Stimulated activated CD8-positive, alpha-beta memory T cell treated with anti-CD3 and anti-CD28 coated beads, Interleukin-7, amount 100 ng/mL, for 24 hours (primary cell): ENCODE measurements around the gene MZT2B.
"Not testable (repeated sequence)": the region's sequence is repeated elsewhere in the genome, so short reads cannot be mapped to it uniquely, and the experiment has no call there.

Source experiments
- DNase-seq: peaks from one replicate; pipeline ENCODE4 v3.0.0-alpha.2; 2020; ENCODE audit warnings: low read depth

Gene MZT2B

DNA sequence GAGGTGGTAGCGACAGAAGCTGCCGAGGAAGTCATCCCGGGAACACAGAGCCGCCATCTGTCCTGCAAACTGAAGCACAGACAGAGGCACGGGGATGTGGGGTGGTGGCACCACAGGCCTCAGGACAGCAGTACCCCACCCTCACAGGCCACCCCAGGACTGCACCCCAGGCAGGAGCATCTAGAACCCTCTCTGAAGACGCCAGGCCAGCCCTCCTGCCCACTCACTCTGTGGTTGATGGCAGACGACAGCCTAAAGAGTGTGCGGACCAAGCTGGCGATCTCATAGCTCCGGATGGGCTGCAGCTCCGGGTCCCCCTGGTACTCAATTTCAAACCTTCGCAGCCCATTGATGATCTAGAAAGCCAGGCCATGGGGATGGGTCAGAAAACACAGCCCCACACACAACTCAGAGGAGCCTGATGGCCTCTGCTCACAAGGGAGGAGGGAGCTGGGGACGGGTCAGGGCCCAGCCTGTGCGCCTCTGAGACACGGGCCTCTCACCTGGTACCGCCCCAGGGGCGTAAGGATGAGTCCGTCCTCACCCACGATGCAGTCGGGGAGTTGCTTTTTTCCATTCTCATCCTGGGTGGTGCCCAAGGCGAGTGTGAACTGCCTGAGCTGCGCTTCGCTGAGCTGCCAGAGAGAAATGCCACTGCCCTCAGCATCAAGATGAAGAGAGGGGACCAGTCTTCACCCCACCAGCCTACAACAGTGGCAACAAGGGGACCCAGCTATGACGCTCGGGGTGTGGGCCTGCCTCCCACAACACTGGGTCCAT, 29.1 kb upstream of the MZT2B start:
- DNase-seq, result no peak

- not testable (repeated sequence) for DNase-seq
These were observed 28.2 kb upstream of the MZT2B start for GRCh38 chr2:130153721-130154422.

DNA sequence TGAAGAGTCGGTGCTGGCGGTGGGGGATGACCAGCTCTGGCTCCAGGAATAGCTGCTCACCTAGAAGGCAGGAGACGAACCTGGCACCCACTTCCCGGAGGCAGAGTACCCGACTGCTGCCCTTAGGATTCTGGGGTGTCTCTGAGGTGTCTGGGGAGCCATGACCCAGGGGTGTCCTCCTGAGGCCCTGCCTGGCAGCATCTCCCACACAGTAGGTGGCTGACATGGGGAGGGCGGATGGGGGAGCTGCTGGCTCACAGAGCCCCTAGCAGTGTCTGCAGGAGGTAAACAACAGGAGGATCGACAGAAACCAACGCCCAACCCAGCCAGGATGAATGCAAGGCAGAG, 27.7 kb upstream of the MZT2B start:
- not testable (repeated sequence) for DNase-seq

DNA sequence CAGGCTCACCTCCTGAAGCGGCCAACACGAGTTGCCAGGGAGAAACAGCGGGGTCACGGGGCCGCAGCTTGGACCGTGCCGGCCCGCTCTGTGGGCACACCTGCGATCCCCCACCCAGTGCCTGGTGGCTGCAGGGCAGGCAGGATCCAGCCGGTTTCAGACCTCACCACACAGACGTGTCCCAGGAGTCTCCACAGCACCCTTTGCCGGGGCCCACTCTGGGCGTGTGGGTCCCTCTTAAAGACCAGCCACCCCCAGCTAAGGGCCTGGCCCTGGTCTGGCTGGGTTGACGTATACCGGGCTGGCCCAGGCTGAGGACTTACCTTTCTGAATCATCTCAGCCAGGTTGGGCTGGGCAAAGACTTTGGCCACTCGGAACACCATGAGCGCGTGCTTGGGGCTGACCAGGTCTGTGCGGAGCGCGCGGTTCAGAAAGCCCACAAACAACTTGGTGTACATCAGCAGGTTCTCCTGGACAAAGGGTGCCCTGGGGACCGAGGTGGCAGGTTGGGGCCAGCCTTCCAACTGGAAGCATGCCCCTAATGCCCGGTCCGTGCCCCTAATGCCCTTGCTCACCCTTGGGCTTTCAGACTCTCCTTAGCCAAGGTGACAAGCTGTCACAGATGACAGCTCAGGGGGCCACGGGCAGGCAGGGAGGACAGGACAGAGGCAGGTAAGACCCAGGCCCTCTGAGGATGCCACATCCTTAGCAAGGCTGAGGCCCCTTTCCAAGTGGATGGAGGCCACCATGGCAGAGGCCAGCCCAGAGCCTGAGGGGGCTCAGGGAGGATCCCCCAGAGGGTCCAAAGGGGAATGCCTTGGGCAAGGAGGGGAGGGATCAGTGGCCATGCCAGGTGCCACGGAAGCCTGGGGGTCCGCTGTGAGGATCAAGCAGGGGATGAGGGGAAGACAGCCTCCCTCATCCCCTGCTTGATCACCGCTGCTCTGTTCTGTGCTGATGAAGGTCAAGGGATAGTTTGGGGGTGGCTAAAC, 27.0 kb upstream of the MZT2B start:
- DNase-seq, result no peak

- DNase-seq, result not testable (repeated sequence)
These were observed 26.0 kb upstream of the MZT2B start for GRCh38 chr2:130155956-130156623.

DNA sequence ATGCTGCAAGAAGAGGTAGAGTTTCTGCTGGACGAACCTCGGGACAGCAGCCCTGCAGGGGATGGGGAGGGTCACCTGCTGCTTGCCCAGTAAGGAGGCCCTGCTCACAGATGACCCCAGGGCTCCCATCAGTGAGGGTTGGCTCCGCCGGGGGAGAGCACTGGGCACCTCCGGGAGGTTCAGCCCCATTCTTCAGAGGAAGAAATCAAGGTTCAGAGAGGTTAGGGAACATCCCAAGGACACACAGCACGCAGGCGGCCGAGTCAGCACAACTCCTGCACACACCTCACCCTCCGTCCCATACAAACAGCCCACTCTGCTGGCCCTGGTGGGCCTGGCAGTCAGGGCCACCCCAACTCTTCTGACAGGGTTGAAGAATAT, 25.4 kb upstream of the MZT2B start:
- DNase-seq, result no peak

DNA sequence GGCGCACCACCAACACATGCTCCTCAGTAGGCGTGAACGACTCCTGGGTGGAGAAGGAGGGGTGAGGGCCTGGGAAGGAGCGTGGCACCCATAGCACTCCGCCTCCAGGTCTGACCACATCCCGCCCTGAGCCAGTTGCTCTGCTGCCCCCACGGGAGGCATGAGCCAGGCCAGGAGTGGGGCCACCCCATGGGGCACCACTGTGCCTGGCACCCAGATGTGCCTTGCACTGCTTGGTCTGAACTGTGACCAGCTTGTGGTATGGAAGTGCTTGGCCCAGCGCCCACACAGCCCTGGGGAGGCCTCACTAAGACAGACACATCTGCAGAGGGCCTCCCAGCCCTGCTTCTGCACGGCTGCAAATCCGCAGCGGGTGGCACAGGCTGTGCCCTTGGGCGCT, 24.7 kb upstream of the MZT2B start:
- not testable (repeated sequence) for DNase-seq

DNA sequence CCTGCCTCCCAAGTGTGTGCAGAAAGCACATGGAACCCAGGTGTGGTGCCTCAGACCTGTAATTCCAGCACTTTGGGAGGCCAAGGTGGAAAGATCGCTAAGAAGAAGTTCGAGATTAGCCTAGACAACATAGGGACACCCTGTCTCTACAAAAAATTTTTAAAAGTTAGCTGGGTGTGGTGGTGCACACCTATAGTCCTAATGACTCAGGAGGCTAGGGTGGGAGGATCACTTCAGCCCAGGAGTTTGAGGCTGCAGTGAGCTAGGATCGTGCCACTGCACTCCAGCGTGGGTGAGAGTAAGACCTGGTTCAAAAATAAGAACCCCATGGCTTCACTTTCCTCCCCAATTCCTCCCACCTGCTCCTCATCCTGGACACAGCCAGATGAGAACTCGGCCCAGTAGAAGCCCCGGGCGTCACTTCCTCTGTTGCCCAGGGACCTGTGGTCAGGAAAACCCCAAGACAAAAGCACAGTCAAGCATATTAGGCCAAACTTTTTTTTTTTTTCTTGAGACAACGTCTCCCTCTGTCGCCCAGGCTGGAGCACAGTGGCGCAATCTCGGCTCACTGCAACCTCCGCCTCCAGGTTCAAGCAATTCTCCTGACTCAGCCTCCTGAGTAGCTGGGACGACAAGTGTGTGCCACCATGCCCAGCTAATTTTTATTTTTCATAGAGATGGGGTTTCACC, 24.1 kb upstream of the MZT2B start:
- not testable (repeated sequence) for DNase-seq

DNA sequence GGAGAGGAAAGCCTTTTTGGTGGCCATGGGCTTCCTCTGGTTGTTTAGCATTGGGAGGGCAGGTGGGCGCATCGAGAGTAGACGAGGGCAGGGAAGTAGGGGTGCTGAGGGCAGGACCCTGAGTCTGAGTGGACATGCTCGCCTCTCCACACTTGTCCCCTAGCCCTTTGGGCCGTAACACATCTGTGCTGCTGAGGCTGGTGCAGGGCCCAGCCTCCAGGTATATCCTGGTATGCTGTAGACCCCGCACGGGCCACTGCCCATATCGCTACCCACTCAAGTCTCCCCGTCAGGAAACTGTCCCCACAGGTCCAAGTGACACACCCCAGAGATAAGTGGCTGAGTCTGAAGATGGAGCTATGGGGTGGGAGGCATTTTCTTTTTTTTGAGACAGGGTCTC, 23.4 kb upstream of the MZT2B start:
- no peak for DNase-seq

DNA sequence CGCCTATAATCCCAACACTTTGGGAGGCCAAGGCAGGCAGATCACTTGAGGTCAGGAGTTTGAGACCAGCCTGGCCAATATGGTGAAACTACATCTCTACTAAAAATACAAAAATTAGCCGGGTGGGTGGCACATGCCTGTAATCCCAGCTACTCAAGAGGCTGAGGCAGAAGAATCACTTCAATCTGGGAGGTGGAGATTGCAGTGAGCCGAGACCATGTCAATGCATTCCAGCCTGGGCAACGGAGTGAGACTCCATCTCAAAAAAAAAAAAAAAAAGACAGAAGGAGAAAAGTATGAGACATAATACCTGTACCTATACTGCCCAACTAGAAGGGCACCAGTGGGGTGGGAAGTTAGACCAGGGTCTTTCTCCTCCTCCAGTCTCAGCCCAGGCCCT, 22.7 kb upstream of the MZT2B start:
- not testable (repeated sequence) for DNase-seq

- DNase-seq, result no peak
These were observed 21.9 kb upstream of the MZT2B start for GRCh38 chr2:130160131-130160530.

DNA sequence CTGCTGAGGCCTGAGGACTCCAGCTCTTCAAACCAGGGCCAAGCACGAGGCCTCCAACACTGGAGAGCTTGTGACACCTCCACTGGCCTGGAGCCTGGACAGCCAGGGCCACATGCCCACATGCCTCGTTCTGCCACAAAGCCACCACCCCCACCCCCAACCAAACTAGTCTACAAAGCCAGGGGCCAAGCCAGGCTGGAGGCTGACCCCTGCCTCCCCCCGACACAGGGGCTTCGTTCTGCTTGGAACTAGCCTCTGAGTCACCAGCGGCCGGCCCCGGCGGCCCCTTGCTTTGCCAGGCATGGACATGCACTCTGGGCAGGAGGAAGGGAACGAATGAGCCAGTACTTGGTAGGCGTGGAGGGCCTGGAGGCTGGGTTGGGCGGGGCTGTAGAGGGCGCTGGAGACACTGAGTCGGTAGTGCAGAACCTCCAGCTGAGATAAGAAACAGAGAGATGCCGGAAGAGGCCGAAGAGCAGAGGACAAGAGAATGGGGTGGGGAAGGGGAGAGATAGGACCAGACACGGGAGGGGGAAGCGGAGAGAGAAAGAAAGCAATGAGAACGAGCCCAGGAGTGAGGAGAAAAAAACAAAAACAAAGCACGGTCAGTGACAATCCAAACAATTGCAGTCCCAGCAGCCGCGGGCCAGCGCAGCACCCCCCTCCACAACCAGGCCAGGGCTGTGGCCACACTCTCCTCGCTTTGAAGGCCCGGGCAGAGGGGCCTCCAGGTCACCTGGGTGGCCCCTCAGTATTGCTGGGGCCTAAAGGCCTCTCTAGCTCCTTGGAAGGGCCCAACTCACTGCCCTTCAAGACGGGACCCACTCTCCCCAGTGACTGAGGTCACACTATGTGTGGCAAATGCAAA, 21.0 kb upstream of the MZT2B start:
- not testable (repeated sequence) for DNase-seq

DNA sequence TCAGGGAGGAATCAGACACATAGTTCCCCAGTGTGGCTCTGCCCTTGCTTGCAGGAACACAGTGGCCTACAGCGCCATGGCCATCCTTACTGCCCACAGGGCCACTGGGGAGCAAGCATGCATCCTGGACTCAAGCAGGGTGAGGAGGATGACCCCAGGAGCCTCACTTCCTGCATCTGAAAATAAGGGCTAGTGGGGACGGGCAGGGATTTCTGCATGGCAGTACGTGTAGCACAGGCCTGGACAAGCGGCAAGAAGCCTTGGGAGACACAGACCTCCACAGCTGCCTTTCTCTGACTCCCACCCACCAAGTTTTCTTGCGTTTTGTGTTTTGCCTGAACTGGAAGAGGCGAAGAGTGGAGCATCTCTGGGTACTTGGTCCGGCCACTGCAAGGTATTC, 19.6 kb upstream of the MZT2B start:
- not testable (repeated sequence) for DNase-seq

DNA sequence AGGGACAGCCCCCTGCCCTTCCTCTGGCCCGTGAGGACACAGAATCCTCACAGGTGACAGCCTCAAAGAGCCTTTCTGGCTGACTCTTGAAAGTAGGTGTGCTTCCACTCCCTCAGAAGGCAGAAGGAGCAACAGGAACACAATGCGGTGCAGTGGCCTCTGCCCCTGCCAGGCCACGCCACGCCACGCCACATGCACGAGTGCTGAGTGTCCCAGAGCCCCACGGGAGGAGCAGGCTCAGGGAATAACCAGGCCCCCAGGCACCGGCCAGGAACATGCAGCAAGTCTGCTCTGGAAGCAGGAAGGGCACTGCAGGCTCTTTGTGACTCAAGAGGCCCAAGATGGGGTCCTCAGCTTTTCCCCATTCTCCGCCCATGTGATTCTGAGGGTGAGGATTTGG, 19.1 kb upstream of the MZT2B start:
- no peak for DNase-seq

- no peak for DNase-seq
These were observed 16.6 kb upstream of the MZT2B start for GRCh38 chr2:130165293-130166016.

DNA sequence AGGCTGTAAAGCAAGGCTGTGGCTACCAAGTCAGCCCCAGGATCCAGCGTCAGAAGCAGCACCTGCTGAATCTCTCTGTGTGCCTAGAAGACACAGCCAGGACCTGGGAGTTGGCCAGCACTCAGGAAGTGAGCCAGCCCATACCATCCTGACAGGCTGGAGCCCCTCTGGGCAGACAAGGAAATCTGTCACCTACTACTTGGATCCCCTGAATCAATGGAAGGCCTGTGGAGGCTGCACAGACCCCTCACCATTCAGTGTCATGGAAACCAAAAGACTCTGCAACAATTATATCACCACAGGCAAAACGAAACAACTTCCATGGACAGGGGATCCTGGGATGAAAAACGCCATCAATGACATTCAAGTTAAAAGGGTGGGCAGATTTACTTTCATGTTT, 15.5 kb upstream of the MZT2B start:
- not testable (repeated sequence) for DNase-seq

GRCh38 chr2:130169163-130169562, 12.9 kb upstream of the MZT2B start:
- DNase-seq, result not testable (repeated sequence)

DNA sequence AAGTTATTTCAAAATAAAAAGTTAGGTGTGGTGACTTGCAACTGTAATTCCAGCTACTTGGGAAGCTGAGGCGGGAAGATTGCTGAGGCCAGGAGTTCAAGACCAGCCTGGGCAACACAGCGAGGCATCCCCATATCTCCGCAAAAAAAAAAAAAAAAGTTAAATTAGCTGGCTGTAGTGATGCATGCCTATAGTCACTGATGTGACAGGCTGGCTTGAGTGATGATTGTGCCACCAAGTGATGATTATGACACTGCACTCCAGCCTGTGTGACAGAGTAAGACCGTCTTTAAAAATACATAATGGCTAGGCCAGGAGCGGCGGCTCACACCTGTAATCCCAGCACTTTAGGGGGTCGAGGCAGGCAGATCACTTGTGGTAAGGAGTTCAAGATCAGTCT, 12.2 kb upstream of the MZT2B start:
- DNase-seq, result no peak

GRCh38 chr2:130174866-130175265, 7.2 kb upstream of the MZT2B start:
- not testable (repeated sequence) for DNase-seq
